GM19238 (cell line): ENCODE results near the gene INPPL1.

ENCODE experiments used
- DNase-seq: peaks from one replicate; pipeline ENCODE4 v3.0.0; 2011; ENCODE audit warnings: low spot score; ENCODE audit not compliant: insufficient read length

INPPL1 gene

DNA sequence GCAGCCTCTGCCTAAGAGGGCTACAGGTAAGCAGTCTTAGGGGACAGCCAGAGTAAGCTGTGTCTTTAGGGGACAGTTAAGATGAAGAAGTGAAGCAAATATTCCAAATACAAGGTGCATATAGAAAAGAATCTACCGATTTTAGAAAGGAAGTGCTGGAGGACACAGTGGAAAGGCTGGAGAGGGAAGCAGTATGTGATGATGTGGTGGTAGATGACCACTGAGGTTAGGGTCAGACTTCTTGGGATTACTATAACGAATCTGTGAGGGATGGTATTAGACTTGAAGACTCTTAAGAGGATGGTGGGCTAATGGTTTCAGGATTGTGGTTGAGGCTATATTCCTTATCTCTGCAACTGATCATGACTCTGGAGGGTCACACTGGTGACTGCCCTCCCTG lies 59.4 kb downstream of the INPPL1 start:
- no peak for DNase-seq

DNA sequence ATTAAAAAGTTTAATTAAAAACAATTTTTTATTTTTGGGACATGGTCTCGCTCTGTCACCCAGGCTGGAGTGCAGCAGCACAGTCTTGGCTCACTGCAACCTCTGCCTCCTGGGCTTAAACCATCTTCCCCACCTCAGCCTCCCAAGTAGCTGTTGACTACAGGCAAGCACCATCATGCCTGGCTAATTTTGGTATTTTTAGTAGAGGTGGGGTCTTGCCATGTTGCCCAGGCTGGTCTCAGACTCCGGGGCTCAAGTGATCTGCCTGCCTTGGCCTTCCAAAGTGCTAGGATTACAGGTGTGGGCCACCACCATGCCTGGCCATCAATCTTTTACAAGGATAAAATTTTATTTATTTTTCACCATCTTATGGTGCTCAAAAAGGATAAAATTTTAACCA lies 62.7 kb downstream of the INPPL1 start:
- no peak for DNase-seq
